GM10266 (cell line): ENCODE measurements around the gene CNOT4.
"Not testable (repeated sequence)": the region's sequence is repeated elsewhere in the genome, so short reads cannot be mapped to it uniquely, and the experiment has no call there.

ENCODE experiments used
- DNase-seq: peaks from one replicate; pipeline ENCODE4 v3.0.0; 2012; ENCODE audit errors: extremely low spot score
- TF ChIP-seq, protein P1 (sequence below): IDR thresholded peaks from 2 replicates; pipeline ENCODE4 v1.5.1; 2012; ENCODE audit warnings: mild to moderate bottlenecking, low read depth; ENCODE audit not compliant: control insufficient read depth, insufficient read depth; ENCODE audit errors: missing control alignments

Gene CNOT4

DNA sequence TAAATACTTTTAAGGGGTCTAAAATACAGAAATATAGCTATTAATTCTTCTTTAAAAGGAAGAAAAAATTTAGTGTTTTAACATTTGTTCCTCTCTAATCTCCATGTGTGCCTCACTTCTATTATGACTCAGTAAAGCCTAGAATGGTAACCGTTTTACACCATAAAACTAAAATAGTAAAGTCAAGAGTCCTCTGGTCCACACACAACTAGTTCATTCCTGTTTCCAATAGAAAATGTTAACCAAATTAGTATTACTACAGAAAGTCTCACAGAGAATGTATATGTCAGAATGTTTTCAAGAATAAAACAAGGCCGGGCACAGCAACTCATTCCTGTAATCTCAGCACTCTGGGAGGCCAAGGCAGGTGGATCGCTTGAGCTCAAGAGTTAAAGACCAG, 55.8 kb downstream of the CNOT4 start:
- DNase-seq = no peak
- TF ChIP-seq, protein P1, sequence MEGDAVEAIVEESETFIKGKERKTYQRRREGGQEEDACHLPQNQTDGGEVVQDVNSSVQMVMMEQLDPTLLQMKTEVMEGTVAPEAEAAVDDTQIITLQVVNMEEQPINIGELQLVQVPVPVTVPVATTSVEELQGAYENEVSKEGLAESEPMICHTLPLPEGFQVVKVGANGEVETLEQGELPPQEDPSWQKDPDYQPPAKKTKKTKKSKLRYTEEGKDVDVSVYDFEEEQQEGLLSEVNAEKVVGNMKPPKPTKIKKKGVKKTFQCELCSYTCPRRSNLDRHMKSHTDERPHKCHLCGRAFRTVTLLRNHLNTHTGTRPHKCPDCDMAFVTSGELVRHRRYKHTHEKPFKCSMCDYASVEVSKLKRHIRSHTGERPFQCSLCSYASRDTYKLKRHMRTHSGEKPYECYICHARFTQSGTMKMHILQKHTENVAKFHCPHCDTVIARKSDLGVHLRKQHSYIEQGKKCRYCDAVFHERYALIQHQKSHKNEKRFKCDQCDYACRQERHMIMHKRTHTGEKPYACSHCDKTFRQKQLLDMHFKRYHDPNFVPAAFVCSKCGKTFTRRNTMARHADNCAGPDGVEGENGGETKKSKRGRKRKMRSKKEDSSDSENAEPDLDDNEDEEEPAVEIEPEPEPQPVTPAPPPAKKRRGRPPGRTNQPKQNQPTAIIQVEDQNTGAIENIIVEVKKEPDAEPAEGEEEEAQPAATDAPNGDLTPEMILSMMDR = no peak

DNA sequence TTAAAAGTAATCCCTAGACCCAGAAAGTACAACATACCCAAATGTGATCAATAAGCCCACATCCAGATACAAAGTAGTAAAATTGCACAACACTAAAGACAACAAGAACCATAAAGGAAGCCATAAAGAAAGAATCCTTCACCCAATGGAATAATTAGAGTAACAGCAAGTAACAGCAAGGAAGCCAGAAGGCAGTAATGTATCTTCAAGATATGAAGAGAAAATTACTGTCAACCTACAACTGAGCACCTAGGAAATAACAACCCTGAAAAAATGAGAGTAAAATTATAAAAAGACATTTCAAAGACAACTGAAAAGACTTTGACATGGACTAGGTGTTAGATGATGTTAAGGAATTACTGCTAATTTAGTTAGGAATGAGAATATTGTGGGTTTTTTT, 60.5 kb downstream of the CNOT4 start:
- no peak for DNase-seq
- TF ChIP-seq, protein P1 = no peak

DNA sequence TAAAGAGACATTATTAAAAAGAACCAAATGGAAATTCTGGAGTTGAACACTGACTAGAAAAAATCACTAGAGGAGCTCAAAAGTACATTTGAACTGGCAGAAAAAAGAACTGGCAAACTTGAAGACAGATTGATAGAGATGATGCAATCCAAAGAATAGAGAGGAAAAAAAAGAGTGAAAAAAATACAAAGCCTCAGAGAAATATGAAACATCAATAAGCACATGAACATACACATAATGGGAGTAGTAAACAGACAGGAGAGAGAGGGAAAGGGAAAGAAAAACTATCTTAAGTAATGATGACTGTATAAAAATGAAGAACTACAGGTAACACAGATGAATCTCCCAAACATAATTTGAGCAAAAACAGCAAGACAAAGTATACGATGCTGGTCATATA, 61.1 kb downstream of the CNOT4 start:
- no peak for DNase-seq
- TF ChIP-seq, protein P1 = no peak

DNA sequence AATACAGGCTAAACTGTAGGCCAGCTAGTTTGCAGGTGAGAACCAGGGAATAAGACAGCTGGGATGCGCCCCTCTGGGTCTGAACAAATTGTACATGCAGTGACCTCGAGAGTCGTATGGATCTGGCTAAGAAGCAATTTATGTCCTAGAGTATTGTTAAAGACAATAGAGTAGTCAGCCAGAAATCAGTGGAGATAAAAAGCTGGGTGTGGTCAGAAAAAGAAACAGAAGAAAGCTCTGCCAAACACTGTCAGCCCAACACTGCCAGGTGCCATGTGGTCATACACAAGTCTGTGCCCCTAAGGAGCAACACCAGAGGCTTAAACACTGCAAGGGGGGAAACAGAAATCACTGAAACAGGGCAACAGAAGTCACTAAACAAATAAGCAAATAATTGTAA, 62.2 kb downstream of the CNOT4 start:
- TF ChIP-seq, protein P1 = no peak
- no peak for DNase-seq

DNA sequence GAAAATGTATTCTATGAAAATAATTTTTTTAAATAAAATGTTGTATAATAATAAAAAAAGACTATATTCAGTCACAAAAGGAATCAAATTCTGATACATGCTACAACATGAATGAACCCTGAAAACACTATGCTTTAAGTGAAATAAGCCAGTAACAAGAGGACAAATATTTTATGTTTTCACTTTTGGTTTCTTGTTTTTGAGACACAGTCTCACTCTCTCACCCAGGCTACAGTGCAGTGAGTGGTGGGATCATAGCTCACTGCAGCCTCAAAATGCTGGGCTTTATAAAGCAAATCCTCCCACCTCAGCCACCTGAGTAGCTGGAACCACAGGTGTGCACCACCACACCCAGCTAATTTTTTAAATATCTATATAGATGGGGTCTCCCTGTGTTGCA, 64.2 kb downstream of the CNOT4 start:
- no peak for DNase-seq
- TF ChIP-seq, protein P1 = no peak

DNA sequence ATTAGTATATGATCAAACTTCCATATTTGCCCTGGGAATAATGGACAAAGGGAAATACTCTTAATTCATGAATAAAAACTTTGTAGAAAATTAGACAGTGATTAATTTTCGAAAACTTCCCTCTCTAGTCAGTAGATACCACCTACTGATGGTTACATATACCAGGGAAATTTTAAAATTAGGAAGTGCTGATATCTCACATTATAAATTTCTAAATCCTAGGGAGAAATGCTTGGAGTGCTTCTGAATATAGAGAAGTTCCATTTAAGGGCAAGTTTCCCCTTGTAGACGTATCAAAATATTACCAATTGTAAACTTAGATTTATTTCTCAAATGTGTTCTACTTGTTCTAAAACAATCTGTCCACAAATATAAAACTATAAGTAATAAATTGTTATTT, 64.6 kb downstream of the CNOT4 start:
- DNase-seq = not testable (repeated sequence)

DNA sequence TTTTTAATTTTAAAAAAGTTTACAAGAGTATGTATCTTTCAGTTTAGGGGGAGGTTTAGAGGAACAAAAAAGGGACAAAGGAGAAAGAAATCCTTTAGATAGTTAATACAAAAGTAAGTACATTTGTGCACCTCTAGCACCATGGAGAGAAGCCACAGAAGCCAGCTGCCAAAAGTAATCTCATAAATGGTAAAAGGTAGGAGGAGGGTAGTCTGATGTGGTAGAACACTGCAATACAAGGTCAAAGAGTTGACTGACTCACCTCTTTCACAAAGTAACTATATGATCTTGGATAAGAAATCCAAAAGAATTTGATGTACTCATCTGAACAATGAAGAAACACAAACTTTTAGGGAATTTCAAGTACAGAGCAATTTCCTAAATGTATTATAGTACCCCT, 68.1 kb downstream of the CNOT4 start:
- TF ChIP-seq, protein P1 = no peak
- DNase-seq = no peak

DNA sequence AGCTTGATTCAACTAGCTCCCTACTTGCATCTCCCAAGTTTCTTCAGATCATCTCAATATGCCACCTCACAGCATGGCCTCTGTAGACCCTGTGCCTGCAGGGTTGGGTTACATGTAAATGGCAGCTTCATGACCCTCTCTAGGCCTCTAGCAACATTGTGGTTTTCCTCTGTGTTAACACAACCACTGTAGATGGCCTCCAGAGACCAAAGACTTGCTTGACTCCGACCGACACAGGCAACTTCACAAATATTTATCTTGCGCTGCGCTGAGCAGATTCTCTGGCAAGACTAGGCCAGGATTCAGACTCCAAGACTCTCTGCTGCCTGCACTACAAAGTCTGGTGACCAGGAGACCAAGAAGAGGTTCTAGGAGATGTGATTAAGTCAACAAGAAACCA, 75.9 kb downstream of the CNOT4 start:
- no peak for DNase-seq
- TF ChIP-seq, protein P1 = no peak
